ENCODE measurements around the gene PRSS3. TPM values are rescaled to one million over a fixed set of nuclear protein-coding genes. Genes with fewer than 3 reads are reported as not detected.
"Not testable (repeated sequence)": the region's sequence is repeated elsewhere in the genome, so short reads cannot be mapped to it uniquely, and the experiment has no call there.

PRSS3 gene
- total RNA-seq, 1 experiment from 2014 or later: 66.3 TPM

GRCh38 chr9:33835625-33836260, 40.4 kb downstream of the PRSS3 start:
- Histone ChIP-seq H4K20me1 (ENCODE audit: insufficient read depth) (peaks cover 11% of the 10 kb centered on the region; the same call in 1 of the 2 replicates), H3K9ac (ENCODE audit: low read length) (no peak overlapping the region), H3K27me3 (ENCODE audit: insufficient read depth, low read length) (no peaks in the 10 kb centered on the region), H3K4me3 (replicated peaks in 1 of 2; ENCODE audit: low read depth in 1 of 2, low read length in 2 of 2) (no peak overlapping the region), H3K4me2 (ENCODE audit: low read length) (no peak overlapping the region), H3K36me3 (ENCODE audit: control insufficient read depth in 1 of 2, insufficient read depth in 2 of 2, low read length in 2 of 2) (no peaks in the 10 kb centered on the region), H3K27ac (ENCODE audit: low read depth, low read length) (no peak overlapping the region), H2AFZ (ENCODE audit: low read depth, low read length, poor library complexity, severe bottlenecking) (no peak overlapping the region), H3K79me2 (ENCODE audit: insufficient read depth, low read length) (peaks cover 97% of the 10 kb centered on the region), H3K9me3 (ENCODE audit: control insufficient read depth in 1 of 2, insufficient read depth in 1 of 2, low read depth in 1 of 2, low read length in 2 of 2) (no peaks in the 10 kb centered on the region), H3K9me2 (ENCODE audit: insufficient read depth) (no peaks in the 10 kb centered on the region), H3K4me1 (ENCODE audit: control insufficient read depth in 1 of 2, insufficient read depth in 2 of 2, low read length in 2 of 2) (no peaks in the 10 kb centered on the region)
- RAD21 ChIA-PET (ENCODE audit: low non-redundant PET in 1 of 2, low total read pairs in 2 of 2, uncharacterized antibody in 2 of 2, unreplicated experiment in 2 of 2): no interaction called here
- no peak for DNase-seq (ENCODE audit: low read depth, low spot score)
- TF ChIP-seq SIN3A (IDR thresholded peaks at IDR 0.05; ENCODE audit: low read depth): no peak
- TF ChIP-seq, protein P1, sequence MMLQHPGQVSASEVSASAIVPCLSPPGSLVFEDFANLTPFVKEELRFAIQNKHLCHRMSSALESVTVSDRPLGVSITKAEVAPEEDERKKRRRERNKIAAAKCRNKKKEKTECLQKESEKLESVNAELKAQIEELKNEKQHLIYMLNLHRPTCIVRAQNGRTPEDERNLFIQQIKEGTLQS (IDR thresholded peaks at IDR 0.05): no peak
- TF ChIP-seq EZH2phosphoT487 (IDR thresholded peaks at IDR 0.05; ENCODE audit: borderline replicate concordance): no peak
- CTCF ChIA-PET: no interaction called here
- no TSS peak for BruUV-seq (replicated peaks)
- POLR2A ChIA-PET: no interaction called here
- ATAC-seq: no peak
- intact Hi-C loops (cut with micrococcal nuclease): no loop called here

DNA sequence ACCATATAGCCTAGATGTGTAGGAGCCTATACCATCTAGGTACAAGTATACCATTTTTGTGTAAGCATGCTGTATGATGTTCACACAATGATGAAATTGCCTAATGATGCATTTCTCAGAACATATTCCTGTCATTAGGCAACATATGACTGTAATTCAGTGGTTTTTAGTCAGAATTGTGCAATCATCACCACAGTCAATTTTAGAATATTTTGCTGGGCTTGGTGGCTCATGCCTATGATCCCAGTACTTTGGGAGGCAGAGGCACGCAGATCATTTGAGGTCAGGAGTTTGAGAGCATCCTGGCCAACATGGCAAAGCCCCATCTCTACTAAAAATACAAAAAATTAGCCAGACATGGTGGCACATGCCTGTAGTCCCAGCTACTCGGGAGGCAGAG, 40.9 kb downstream of the PRSS3 start:
- POLR2A ChIA-PET; H3K27ac ChIP-seq (ENCODE audit: low read depth, low read length); H3K27me3 ChIP-seq (ENCODE audit: insufficient read depth, low read length); H3K4me2 ChIP-seq (ENCODE audit: low read length); ATAC-seq; H3K4me1 ChIP-seq (ENCODE audit: control insufficient read depth in 1 of 2, insufficient read depth in 2 of 2, low read length in 2 of 2); H3K9me2 ChIP-seq (ENCODE audit: insufficient read depth); H3K9ac ChIP-seq (ENCODE audit: low read length); H2AFZ ChIP-seq (ENCODE audit: low read depth, low read length, poor library complexity, severe bottlenecking); CTCF ChIA-PET; RAD21 ChIA-PET (ENCODE audit: low non-redundant PET in 1 of 2, low total read pairs in 2 of 2, uncharacterized antibody in 2 of 2, unreplicated experiment in 2 of 2); H3K9me3 ChIP-seq (ENCODE audit: control insufficient read depth in 1 of 2, insufficient read depth in 1 of 2, low read depth in 1 of 2, low read length in 2 of 2); DNase-seq (ENCODE audit: low read depth, low spot score); H3K36me3 ChIP-seq (ENCODE audit: control insufficient read depth in 1 of 2, insufficient read depth in 2 of 2, low read length in 2 of 2); intact Hi-C loops (cut with micrococcal nuclease); H3K4me3 ChIP-seq (replicated peaks in 1 of 2; ENCODE audit: low read depth in 1 of 2, low read length in 2 of 2); BruUV-seq (replicated peaks): not testable (repeated sequence)
- Histone ChIP-seq H3K79me2 (ENCODE audit: insufficient read depth, low read length) (peaks cover 97% of the 10 kb centered on the region), H4K20me1 (ENCODE audit: insufficient read depth) (peaks cover 13% of the 10 kb centered on the region)
- peak; percentile 48 for TF ChIP-seq CEBPB (IDR thresholded peaks at IDR 0.05; ENCODE audit: low read depth)
